Endometrial microvascular endothelial cells (primary cell): ENCODE results near the gene SESN2. TPM values are rescaled to one million over a fixed set of nuclear protein-coding genes. Genes with fewer than 3 reads are reported as not detected.

Source experiments
- in situ Hi-C: cut with HindIII; loops from 2 replicates; pipeline ENCODE4 v1.10.0; 2017; ENCODE audit warnings: low sequenced_read_pairs, low pct_unique_long_range_greater_than_20kb; ENCODE audit errors: inconsistent ontology term
- total RNA-seq: library from RNA; depleted of rRNA; stranded (reverse); fragments of >200 nt; gene quantifications from one replicate; pipeline ENCODE4 v1.2.3, GENCODE V29; 2015; ENCODE audit errors: inconsistent ontology term

Gene SESN2
- total RNA-seq, 1 donor from 2014 or later: 20.3 TPM

GRCh38 chr1:28248273-28249012 is 10.9 kb upstream of the SESN2 start:
- in situ Hi-C loops: no loop called here

GRCh38 chr1:28249013-28249865 is 10.1 kb upstream of the SESN2 start:
- in situ Hi-C loops: no loop called here

GRCh38 chr1:28249866-28250295 is 9.4 kb upstream of the SESN2 start:
- in situ Hi-C loops: no loop called here

- in situ Hi-C loops: no loop called here
Measured at GRCh38 chr1:28256197-28256827, 3.0 kb upstream of the SESN2 start.

- in situ Hi-C loops: no loop called here
Measured at GRCh38 chr1:28257736-28258135, 1.6 kb upstream of the SESN2 start.

- in situ Hi-C loops: no loop called here
Measured at GRCh38 chr1:28258628-28259251, 578 bp upstream of the SESN2 start.

GRCh38 chr1:28259934-28260802 is 850 bp downstream of the SESN2 start:
- in situ Hi-C loops: no loop called here

- in situ Hi-C loops: no loop called here
Measured at GRCh38 chr1:28260803-28261174, 1.5 kb downstream of the SESN2 start.

- in situ Hi-C loops: no loop called here
Measured at GRCh38 chr1:28264897-28265296, 5.6 kb downstream of the SESN2 start.

GRCh38 chr1:28265577-28265976 is 6.3 kb downstream of the SESN2 start:
- in situ Hi-C loops: no loop called here

- in situ Hi-C loops: no loop called here
Measured at GRCh38 chr1:28266920-28267322, 7.6 kb downstream of the SESN2 start.

GRCh38 chr1:28267633-28268032 is 8.3 kb downstream of the SESN2 start:
- in situ Hi-C loops: no loop called here

GRCh38 chr1:28269529-28269928 is 10.2 kb downstream of the SESN2 start:
- in situ Hi-C loops: no loop called here

GRCh38 chr1:28272215-28272852 is 13.0 kb downstream of the SESN2 start:
- in situ Hi-C loops: no loop called here

- in situ Hi-C loops: no loop called here
Measured at GRCh38 chr1:28273216-28273860, 14.0 kb downstream of the SESN2 start.

GRCh38 chr1:28278763-28279162 is 19.4 kb downstream of the SESN2 start:
- in situ Hi-C loops: no loop called here

GRCh38 chr1:28279721-28280120 is 20.4 kb downstream of the SESN2 start:
- in situ Hi-C loops: no loop called here

GRCh38 chr1:28280501-28280900 is 21.2 kb downstream of the SESN2 start:
- in situ Hi-C loops: no loop called here
